GM23338 (cell line): Measurements from ENCODE around the gene TMEM154. TPM values are rescaled to one million over a fixed set of nuclear protein-coding genes. Genes with fewer than 3 reads are reported as not detected.

ENCODE experiments used
- ATAC-seq: fragments of 200-7000 bp; cut with Tn5 transposase; 3 replicates; pipeline ENCODE4 v1.9.1; 2020
- DNase-seq: peaks from one replicate; pipeline ENCODE4 v3.0.0-alpha.2; 2015; ENCODE audit warnings: low spot score
- H2AFZ ChIP-seq: fragments of 200-600 bp; sonication (generic); 2 replicates; pipeline ENCODE4 v1.8.0; 2016; ENCODE audit warnings: antibody characterized with exemption, mild to moderate bottlenecking, moderate library complexity
- H3F3A ChIP-seq: fragments of 200-600 bp; sonication (generic); replicated peaks from 2 replicates; pipeline ENCODE4 v1.8.0; 2017; ENCODE audit warnings: antibody characterized with exemption, mixed run types, low read depth
- H3K27ac ChIP-seq: fragments of 200-600 bp; sonication (generic); 2 replicates; pipeline ENCODE4 v1.6.1; 2016; ENCODE audit warnings: low read depth
- H3K27me3 ChIP-seq: fragments of 200-600 bp; sonication (generic); 2 replicates; pipeline ENCODE4 v1.8.0; 2016; ENCODE audit warnings: mild to moderate bottlenecking, mixed run types, moderate library complexity; ENCODE audit not compliant: insufficient read depth
- H3K36me3 ChIP-seq: fragments of 200-600 bp; sonication (generic); 2 replicates; pipeline ENCODE4 v1.8.0; 2016; ENCODE audit warnings: mild to moderate bottlenecking; ENCODE audit not compliant: insufficient read depth
- H3K4me1 ChIP-seq: fragments of 200-600 bp; sonication (generic); 2 replicates; pipeline ENCODE4 v1.8.0; 2016; ENCODE audit warnings: mild to moderate bottlenecking, moderate library complexity; ENCODE audit not compliant: insufficient read depth
- H3K4me2 ChIP-seq: fragments of 200-600 bp; sonication (generic); 2 replicates; pipeline ENCODE4 v1.7.1; 2017; ENCODE audit warnings: mixed run types
- H3K4me3 ChIP-seq: fragments of 200-600 bp; sonication (generic); 2 replicates; pipeline ENCODE4 v1.6.1; 2016; ENCODE audit warnings: mixed run types
- H3K79me2 ChIP-seq: fragments of 200-600 bp; sonication (generic); replicated peaks from 2 replicates; pipeline ENCODE4 v1.8.0; 2017; ENCODE audit warnings: mild to moderate bottlenecking; ENCODE audit not compliant: insufficient read depth
- H3K9me2 ChIP-seq: fragments of 200-600 bp; sonication (generic); 2 replicates; pipeline ENCODE4 v1.8.0; 2017; ENCODE audit not compliant: insufficient read depth
- H4K20me1 ChIP-seq: fragments of 200-600 bp; sonication (generic); replicated peaks from 2 replicates; pipeline ENCODE4 v1.8.0; 2017; ENCODE audit warnings: mild to moderate bottlenecking; ENCODE audit not compliant: insufficient read depth
- H3K27ac Mint-ChIP-seq: 2 replicates; pipeline ENCODE4 v1.8.0; 2020; ENCODE audit warnings: inconsistent platforms, mild to moderate bottlenecking, moderate library complexity, mixed read lengths
- H3K27me3 Mint-ChIP-seq: 3 replicates; pipeline ENCODE4 v1.8.0; 2022; ENCODE audit warnings: low read depth, mild to moderate bottlenecking, moderate library complexity, mixed read lengths, inconsistent platforms; ENCODE audit not compliant: insufficient read depth, poor library complexity
- H3K36me3 Mint-ChIP-seq: 3 replicates; pipeline ENCODE4 v1.8.0; 2021; ENCODE audit warnings: low read depth, mild to moderate bottlenecking, inconsistent platforms, moderate library complexity, mixed read lengths
- H3K4me1 Mint-ChIP-seq: 3 replicates; pipeline ENCODE4 v1.8.0; 2020; ENCODE audit warnings: mild to moderate bottlenecking, inconsistent platforms, mixed read lengths
- H3K4me3 Mint-ChIP-seq: 3 replicates; pipeline ENCODE4 v1.8.0; 2021; ENCODE audit warnings: moderate library complexity, mild to moderate bottlenecking, inconsistent platforms, mixed read lengths
- H3K9me3 Mint-ChIP-seq: 3 replicates; pipeline ENCODE4 v1.8.0; 2020; ENCODE audit warnings: moderate library complexity, mild to moderate bottlenecking, inconsistent platforms, mixed read lengths
- CREB1 ChIP-seq: fragments of 250-450 bp; sonication (Bioruptor Pico); IDR thresholded peaks from 2 replicates; pipeline ENCODE4 v1.5.0; 2020; ENCODE audit warnings: low read depth, mild to moderate bottlenecking, moderate library complexity
- ETS1 ChIP-seq: IDR thresholded peaks from 2 replicates; pipeline ENCODE4 v1.6.1; 2016; ENCODE audit warnings: antibody characterized with exemption
- EZH2 ChIP-seq: fragments of 200-600 bp; sonication (generic); IDR thresholded peaks from one replicate; pipeline ENCODE4 v1.8.0; 2017; ENCODE audit warnings: antibody characterized with exemption, mild to moderate bottlenecking, low read depth; ENCODE audit not compliant: unreplicated experiment
- EZH2phosphoT487 ChIP-seq: fragments of 200-600 bp; sonication (generic); IDR thresholded peaks from one replicate; pipeline ENCODE4 v1.8.1; 2018; ENCODE audit warnings: antibody characterized with exemption; ENCODE audit not compliant: unreplicated experiment
- JUNB ChIP-seq: IDR thresholded peaks from one replicate; pipeline ENCODE4 v1.6.1; 2016; ENCODE audit warnings: antibody characterized with exemption; ENCODE audit not compliant: unreplicated experiment
- NANOG ChIP-seq: IDR thresholded peaks from 2 replicates; pipeline ENCODE4 v1.6.1; 2016; ENCODE audit warnings: antibody characterized with exemption, borderline replicate concordance
- POLR2AphosphoS5 ChIP-seq: IDR thresholded peaks from 2 replicates; pipeline ENCODE4 v1.6.1; 2016; ENCODE audit warnings: antibody characterized with exemption, low read depth
- STAT1 ChIP-seq: IDR thresholded peaks from one replicate; pipeline ENCODE4 v1.6.1; 2016; ENCODE audit warnings: antibody characterized with exemption; ENCODE audit not compliant: unreplicated experiment
- ZNF114 ChIP-seq: fragments of 250-450 bp; sonication (Bioruptor Pico); IDR thresholded peaks from 2 replicates; pipeline ENCODE4 v1.5.0; 2020; ENCODE audit warnings: mild to moderate bottlenecking, moderate library complexity
- ZNF331 ChIP-seq: fragments of 250-450 bp; sonication (Bioruptor Pico); IDR thresholded peaks from 2 replicates; pipeline ENCODE4 v1.5.0; 2020; ENCODE audit warnings: low read depth, mild to moderate bottlenecking, moderate library complexity
- polyA plus RNA-seq: library from polyadenylated mRNA; unstranded; fragments of >200 nt; fragmentation: Nextera tagmentation; extraction: Ambion mirVana; gene quantifications from 2 replicates; pipeline ENCODE4 v1.2.1, GENCODE V29; 2016
- total RNA-seq: library from RNA; depleted of rRNA; stranded (reverse); fragments of >200 nt; shearing (Covaris generic); gene quantifications from 2 replicates; pipeline ENCODE4 v1.2.3, GENCODE V29; 2014
- TF ChIP-seq, protein P1 (sequence below): fragments of 250-450 bp; sonication (Bioruptor Pico); IDR thresholded peaks from 2 replicates; pipeline ENCODE4 v1.5.0; 2020; ENCODE audit warnings: mild to moderate bottlenecking, moderate library complexity
- TF ChIP-seq, protein P2 (sequence below), 2 experiments: fragments of 200-600 bp in 1 of 2; sonication (generic) in 1 of 2; conservative IDR thresholded peaks; 2 replicates each; pipeline versions ENCODE4 v1.5.1 to v1.6.1; 2016 to 2017; ENCODE audit warnings: antibody characterized with exemption in 2 of 2, low read depth in 2 of 2, mild to moderate bottlenecking in 2 of 2, moderate library complexity in 1 of 2
- TF ChIP-seq, protein P3 (sequence below): IDR thresholded peaks from one replicate; pipeline ENCODE4 v1.6.1; 2018; ENCODE audit warnings: antibody characterized with exemption; ENCODE audit not compliant: unreplicated experiment

The TMEM154 gene
- total and polyA plus RNA-seq, 2 experiments from 2014 or later = 1.0 to 1.7 TPM

- Histone ChIP-seq H3K4me1 (peaks cover 8% of the 10 kb centered on the region; the same call in 1 of the 2 replicates), H2AFZ (no peak overlapping the region), H3K4me2 (no peak overlapping the region), H3K9me2 (0 out of 2 replicates have a peak, but pooled peaks cover 5% of the 10 kb centered on the region), H3K4me3 (no peak overlapping the region), H3K79me2 (no peaks in the 10 kb centered on the region), H3F3A (no peaks in the 10 kb centered on the region), H3K27me3 (no peaks in the 10 kb centered on the region), H3K27ac (no peak overlapping the region), H3K36me3 (no peaks in the 10 kb centered on the region), H4K20me1 (no peaks in the 10 kb centered on the region)
- peaks cover 9% of the 10 kb centered on the region for H3K4me1 Mint-ChIP-seq
- H3K9me3 Mint-ChIP-seq = no peaks in the 10 kb centered on the region; the same call in 1 of the 3 replicates
- H3K27ac Mint-ChIP-seq = no peak overlapping the region
- H3K4me3 Mint-ChIP-seq = no peak overlapping the region
- H3K36me3 Mint-ChIP-seq = peaks cover 5% of the 10 kb centered on the region; the same call in 2 of the 3 replicates
- no peak for DNase-seq
- no peak for ATAC-seq
- TF ChIP-seq, protein P1, sequence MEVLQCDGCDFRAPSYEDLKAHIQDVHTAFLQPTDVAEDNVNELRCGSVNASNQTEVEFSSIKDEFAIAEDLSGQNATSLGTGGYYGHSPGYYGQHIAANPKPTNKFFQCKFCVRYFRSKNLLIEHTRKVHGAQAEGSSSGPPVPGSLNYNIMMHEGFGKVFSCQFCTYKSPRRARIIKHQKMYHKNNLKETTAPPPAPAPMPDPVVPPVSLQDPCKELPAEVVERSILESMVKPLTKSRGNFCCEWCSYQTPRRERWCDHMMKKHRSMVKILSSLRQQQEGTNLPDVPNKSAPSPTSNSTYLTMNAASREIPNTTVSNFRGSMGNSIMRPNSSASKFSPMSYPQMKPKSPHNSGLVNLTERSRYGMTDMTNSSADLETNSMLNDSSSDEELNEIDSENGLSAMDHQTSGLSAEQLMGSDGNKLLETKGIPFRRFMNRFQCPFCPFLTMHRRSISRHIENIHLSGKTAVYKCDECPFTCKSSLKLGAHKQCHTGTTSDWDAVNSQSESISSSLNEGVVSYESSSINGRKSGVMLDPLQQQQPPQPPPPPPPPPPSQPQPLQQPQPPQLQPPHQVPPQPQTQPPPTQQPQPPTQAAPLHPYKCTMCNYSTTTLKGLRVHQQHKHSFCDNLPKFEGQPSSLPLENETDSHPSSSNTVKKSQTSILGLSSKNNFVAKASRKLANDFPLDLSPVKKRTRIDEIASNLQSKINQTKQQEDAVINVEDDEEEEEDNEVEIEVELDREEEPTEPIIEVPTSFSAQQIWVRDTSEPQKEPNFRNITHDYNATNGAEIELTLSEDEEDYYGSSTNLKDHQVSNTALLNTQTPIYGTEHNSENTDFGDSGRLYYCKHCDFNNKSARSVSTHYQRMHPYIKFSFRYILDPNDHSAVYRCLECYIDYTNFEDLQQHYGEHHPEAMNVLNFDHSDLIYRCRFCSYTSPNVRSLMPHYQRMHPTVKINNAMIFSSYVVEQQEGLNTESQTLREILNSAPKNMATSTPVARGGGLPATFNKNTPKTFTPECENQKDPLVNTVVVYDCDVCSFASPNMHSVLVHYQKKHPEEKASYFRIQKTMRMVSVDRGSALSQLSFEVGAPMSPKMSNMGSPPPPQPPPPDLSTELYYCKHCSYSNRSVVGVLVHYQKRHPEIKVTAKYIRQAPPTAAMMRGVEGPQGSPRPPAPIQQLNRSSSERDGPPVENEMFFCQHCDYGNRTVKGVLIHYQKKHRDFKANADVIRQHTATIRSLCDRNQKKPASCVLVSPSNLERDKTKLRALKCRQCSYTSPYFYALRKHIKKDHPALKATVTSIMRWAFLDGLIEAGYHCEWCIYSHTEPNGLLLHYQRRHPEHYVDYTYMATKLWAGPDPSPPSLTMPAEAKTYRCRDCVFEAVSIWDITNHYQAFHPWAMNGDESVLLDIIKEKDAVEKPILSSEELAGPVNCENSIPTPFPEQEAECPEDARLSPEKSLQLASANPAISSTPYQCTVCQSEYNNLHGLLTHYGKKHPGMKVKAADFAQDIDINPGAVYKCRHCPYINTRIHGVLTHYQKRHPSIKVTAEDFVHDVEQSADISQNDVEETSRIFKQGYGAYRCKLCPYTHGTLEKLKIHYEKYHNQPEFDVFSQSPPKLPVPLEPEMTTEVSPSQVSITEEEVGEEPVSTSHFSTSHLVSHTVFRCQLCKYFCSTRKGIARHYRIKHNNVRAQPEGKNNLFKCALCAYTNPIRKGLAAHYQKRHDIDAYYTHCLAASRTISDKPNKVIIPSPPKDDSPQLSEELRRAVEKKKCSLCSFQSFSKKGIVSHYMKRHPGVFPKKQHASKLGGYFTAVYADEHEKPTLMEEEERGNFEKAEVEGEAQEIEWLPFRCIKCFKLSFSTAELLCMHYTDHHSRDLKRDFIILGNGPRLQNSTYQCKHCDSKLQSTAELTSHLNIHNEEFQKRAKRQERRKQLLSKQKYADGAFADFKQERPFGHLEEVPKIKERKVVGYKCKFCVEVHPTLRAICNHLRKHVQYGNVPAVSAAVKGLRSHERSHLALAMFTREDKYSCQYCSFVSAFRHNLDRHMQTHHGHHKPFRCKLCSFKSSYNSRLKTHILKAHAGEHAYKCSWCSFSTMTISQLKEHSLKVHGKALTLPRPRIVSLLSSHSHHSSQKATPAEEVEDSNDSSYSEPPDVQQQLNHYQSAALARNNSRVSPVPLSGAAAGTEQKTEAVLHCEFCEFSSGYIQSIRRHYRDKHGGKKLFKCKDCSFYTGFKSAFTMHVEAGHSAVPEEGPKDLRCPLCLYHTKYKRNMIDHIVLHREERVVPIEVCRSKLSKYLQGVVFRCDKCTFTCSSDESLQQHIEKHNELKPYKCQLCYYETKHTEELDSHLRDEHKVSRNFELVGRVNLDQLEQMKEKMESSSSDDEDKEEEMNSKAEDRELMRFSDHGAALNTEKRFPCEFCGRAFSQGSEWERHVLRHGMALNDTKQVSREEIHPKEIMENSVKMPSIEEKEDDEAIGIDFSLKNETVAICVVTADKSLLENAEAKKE (CRISPR knock-in tag) = no peak
- TF ChIP-seq ZNF331 (CRISPR knock-in tag) (no peak), CREB1 (no peak), EZH2 (no peak), POLR2AphosphoS5 (no peak), STAT1 (no peak), ETS1 (no peak), JUNB (no peak), EZH2phosphoT487 (no peak), ZNF114 (CRISPR knock-in tag) (no peak), NANOG (no peak)
- TF ChIP-seq, protein P2, sequence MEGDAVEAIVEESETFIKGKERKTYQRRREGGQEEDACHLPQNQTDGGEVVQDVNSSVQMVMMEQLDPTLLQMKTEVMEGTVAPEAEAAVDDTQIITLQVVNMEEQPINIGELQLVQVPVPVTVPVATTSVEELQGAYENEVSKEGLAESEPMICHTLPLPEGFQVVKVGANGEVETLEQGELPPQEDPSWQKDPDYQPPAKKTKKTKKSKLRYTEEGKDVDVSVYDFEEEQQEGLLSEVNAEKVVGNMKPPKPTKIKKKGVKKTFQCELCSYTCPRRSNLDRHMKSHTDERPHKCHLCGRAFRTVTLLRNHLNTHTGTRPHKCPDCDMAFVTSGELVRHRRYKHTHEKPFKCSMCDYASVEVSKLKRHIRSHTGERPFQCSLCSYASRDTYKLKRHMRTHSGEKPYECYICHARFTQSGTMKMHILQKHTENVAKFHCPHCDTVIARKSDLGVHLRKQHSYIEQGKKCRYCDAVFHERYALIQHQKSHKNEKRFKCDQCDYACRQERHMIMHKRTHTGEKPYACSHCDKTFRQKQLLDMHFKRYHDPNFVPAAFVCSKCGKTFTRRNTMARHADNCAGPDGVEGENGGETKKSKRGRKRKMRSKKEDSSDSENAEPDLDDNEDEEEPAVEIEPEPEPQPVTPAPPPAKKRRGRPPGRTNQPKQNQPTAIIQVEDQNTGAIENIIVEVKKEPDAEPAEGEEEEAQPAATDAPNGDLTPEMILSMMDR (conservative IDR thresholded peaks at IDR 0.05; ENCODE audit: low read depth in 2 of 2) = no peak
- TF ChIP-seq, protein P3, sequence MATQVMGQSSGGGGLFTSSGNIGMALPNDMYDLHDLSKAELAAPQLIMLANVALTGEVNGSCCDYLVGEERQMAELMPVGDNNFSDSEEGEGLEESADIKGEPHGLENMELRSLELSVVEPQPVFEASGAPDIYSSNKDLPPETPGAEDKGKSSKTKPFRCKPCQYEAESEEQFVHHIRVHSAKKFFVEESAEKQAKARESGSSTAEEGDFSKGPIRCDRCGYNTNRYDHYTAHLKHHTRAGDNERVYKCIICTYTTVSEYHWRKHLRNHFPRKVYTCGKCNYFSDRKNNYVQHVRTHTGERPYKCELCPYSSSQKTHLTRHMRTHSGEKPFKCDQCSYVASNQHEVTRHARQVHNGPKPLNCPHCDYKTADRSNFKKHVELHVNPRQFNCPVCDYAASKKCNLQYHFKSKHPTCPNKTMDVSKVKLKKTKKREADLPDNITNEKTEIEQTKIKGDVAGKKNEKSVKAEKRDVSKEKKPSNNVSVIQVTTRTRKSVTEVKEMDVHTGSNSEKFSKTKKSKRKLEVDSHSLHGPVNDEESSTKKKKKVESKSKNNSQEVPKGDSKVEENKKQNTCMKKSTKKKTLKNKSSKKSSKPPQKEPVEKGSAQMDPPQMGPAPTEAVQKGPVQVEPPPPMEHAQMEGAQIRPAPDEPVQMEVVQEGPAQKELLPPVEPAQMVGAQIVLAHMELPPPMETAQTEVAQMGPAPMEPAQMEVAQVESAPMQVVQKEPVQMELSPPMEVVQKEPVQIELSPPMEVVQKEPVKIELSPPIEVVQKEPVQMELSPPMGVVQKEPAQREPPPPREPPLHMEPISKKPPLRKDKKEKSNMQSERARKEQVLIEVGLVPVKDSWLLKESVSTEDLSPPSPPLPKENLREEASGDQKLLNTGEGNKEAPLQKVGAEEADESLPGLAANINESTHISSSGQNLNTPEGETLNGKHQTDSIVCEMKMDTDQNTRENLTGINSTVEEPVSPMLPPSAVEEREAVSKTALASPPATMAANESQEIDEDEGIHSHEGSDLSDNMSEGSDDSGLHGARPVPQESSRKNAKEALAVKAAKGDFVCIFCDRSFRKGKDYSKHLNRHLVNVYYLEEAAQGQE = no peak
- H3K27me3 Mint-ChIP-seq = no peaks in the 10 kb centered on the region
Measured at GRCh38 chr4:152651473-152652060, 28.2 kb downstream of the TMEM154 start.
